ENCODE results near the gene HOXD10.

- TF ChIP-seq MAX (IDR thresholded peaks at IDR 0.05) (no peak), CTCF (IDR thresholded peaks at IDR 0.05; ENCODE audit: low read depth, low read length, missing input control) (no peak), TAF1 (conservative IDR thresholded peaks at IDR 0.05) (no peak), REST (IDR thresholded peaks at IDR 0.05) (no peak)
Measured at GRCh38 chr2:176097820-176098365, 18.7 kb upstream of the HOXD10 start.
